ES-I3 (cell line): ENCODE results near the gene POLR3GL.
"Not testable (repeated sequence)": the region's sequence is repeated elsewhere in the genome, so short reads cannot be mapped to it uniquely, and the experiment has no call there.

Experiments
- H3K36me3 ChIP-seq: 2 replicates; pipeline ENCODE4 v1.6.1; 2013; ENCODE audit warnings: mild to moderate bottlenecking, low read length, control low read depth, moderate library complexity; ENCODE audit not compliant: insufficient read depth
- H3K4me1 ChIP-seq: 2 replicates; pipeline ENCODE4 v1.6.1; 2013; ENCODE audit warnings: mild to moderate bottlenecking, control low read depth, low read length; ENCODE audit not compliant: insufficient read depth
- H3K9ac ChIP-seq: 2 replicates; pipeline ENCODE4 v1.6.1; 2013; ENCODE audit warnings: low read depth, mild to moderate bottlenecking, low read length, moderate library complexity
- H3K9me3 ChIP-seq: 2 replicates; pipeline ENCODE4 v1.6.1; 2013; ENCODE audit warnings: mild to moderate bottlenecking, low read length, moderate library complexity; ENCODE audit not compliant: control insufficient read depth, insufficient read depth

POLR3GL gene

DNA sequence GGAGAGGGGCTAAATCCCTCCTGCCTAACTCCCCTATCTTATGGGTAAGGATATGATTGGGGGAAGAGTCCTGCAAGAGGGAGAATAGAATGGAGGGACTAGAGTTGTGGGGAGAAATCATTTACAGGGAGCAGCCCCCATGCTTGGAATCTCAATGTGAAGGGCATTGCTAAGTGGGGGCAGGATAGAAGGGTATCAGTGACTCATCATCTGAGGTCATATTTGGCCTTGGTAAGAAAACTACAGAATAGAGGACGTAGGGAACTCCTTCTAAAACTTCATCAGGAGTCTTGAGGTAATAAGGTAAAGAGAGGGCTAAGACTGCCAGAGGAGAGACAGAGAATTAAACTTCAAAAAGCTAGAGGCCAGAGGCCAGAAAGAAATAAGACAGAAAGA, 56.6 kb downstream of the POLR3GL start:
- H3K9me3 ChIP-seq, result no peaks in the 10 kb centered on the region
- H3K36me3 ChIP-seq, result no peaks in the 10 kb centered on the region
- peaks cover 15% of the 10 kb centered on the region for H3K4me1 ChIP-seq
- no peak overlapping the region for H3K9ac ChIP-seq

DNA sequence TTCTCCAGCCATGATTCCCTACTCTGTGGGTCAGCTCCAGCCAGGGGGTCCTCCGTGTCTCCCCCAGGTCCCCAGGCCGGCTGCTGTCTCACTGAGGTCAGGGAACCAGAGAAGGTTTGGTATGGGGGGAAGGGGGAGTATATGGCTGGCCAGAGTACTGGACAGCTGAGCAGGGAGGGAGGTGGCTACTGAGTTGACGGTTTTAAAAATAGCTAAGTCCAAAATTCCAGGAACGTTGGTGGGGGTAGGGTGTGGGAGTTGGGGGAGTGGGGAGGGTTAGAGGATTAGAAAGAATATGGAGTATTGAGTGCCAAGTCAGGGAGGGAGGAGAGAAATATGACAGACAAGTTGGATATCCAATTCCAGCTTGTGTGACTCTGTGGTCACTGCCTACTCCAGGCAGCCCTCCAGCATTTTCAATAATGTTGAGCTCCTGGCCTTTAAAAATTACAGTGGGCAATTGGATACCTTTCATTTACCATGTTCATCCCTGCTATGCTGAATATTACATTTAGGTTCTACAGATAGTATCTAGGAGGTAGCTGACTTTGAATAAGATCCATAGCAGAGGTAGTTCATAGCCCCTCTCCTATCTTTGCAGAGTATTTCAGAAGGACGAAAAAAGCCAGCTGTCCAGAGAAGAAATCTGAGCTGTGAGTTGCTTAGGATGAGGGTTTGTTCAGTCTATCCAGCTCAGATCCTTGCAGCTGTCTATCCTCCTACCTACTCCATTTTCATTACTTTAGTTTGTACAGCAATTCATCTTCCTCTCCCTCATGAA, 57.3 kb downstream of the POLR3GL start, which contains the start of gene HJV:
Gene HJV, minus strand, starts transcription at position 114 of the 781 bp plus-strand sequence. CDS start 1,504 bp downstream, outside the sequence.
- Histone ChIP-seq H3K36me3 (no peaks in the 10 kb centered on the region), H3K4me1 (peaks cover 15% of the 10 kb centered on the region), H3K9me3 (no peaks in the 10 kb centered on the region), H3K9ac (no peak within 1 kb of the TSS)

DNA sequence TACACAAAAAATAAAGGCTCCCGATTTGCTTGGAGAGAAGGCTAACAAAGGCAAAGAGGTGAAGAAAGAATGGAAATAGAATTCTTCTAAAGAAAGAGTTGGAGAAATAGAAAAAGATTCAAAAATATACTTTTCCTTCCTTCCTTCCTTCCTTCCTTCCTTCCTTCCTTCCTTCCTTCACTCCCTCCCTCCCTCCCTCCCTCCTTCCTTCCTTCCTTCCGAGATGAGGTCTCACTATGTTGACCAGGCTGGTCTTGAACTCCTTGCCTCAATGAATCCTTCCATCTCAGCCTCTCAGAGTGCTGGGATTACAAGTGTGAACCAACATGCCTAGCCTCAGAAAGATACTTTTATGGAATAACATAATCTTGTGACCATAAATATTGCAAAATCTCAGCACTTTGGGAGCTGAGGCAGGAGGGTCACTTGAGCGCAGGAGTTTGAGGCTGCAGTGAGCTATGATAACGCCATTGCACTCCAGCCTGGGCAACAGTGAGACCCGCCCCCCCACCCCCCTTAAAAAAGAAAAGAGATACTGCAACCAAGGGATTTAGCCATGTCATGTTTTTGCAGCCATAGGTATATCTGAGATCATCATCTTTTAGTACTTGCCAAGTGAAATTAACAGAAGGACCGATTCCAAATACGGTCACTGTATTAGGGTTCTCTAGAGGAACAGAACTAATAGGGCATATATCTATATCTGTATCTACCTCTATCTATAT, 58.1 kb downstream of the POLR3GL start:
- H3K9me3 ChIP-seq, result no peaks in the 10 kb centered on the region
- H3K36me3 ChIP-seq, result no peaks in the 10 kb centered on the region
- peaks cover 15% of the 10 kb centered on the region for H3K4me1 ChIP-seq
- no peak overlapping the region for H3K9ac ChIP-seq

DNA sequence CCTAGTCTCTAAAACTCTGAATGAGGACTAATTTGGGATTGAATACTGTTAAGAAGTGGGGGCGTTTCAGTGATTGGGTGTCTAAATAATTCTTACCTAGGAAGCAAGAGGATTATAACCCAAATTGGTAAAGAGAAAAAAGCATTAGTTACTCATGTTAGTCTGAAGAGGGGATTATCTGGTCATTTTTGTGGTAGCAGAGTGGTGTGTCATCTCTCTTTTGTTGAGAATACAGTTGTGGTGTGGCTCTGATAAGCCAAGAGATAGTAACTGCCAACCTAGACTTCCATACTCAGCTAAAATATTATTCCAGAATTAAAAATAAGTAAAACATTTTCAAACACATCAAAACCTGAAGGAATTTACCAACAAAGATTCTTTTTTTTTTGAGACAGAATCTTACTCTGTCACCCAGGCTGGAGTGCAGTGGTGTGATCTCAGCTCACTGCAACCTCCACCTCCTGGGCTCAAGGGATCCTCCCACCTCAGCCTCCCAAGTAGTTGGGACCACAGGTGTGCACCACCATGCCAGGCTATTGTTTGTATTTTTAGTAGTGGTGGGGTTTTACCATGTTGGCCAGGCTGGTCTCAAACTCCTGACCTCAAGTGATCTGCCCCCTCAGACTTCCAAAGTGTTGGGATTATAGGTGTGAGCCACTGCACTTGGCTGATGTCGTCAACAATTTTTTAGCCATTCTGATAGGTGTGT, 61.5 kb downstream of the POLR3GL start:
- not testable (repeated sequence) for H3K36me3 ChIP-seq, H3K9me3 ChIP-seq, H3K4me1 ChIP-seq, H3K9ac ChIP-seq

DNA sequence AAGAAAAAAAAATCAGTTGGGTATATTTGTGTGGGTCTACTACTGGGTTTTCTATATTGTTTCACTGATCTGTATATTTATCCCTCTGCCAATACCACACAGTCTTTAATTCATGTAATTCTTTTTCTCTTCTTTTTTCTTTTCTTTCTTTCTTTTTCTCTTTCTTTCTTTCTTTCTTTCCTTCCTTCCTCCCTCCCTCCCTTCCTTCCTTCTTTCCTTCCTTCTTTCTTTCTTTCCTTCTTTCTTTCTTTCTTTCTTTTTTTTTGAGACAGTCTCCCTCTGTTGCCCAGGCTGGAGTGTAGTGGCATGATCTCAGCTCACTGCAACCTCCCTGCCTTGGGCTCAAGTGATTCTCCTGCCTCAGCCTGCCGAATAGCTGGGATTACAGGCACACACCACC, 62.2 kb downstream of the POLR3GL start:
- H3K4me1 ChIP-seq, H3K36me3 ChIP-seq, H3K9ac ChIP-seq: not testable (repeated sequence)

More for the DNA sequence above, 62.2 kb downstream of the POLR3GL start:
- not testable (repeated sequence) for H3K9me3 ChIP-seq
